ENCODE results near the gene ZNF521.

GRCh38 chr18:25140962-25141308 is 211.0 kb downstream of the ZNF521 start:
- no peak for TF ChIP-seq CTCF (IDR thresholded peaks at IDR 0.05)
- no peak for TF ChIP-seq POLR2AphosphoS5 (IDR thresholded peaks at IDR 0.05)

Measured in breast epithelium (tissue), 3 donors.